CD4-positive, alpha-beta memory T cell (primary cell): ENCODE results near the gene ZNF69. TPM values are rescaled to one million over a fixed set of nuclear protein-coding genes. Genes with fewer than 3 reads are reported as not detected.
"Not testable (repeated sequence)": the region's sequence is repeated elsewhere in the genome, so short reads cannot be mapped to it uniquely, and the experiment has no call there.

ENCODE experiments used
- CTCF ChIA-PET: fragments of 350-600 bp; sonication (Branson Sonifier 250); formaldehyde crosslinking; loops from one replicate; lab custom pipeline; 2021; ENCODE audit warnings: inconsistent platforms; ENCODE audit not compliant: partially characterized antibody; lab: Charles Lee
- POLR2A ChIA-PET: fragments of 350-600 bp; sonication (Branson Sonifier 250); formaldehyde crosslinking; loops from one replicate; lab custom pipeline; 2021; ENCODE audit not compliant: partially characterized antibody; lab: Charles Lee
- DNase-seq, 5 donors: peaks; one replicate each; pipeline versions ENCODE4 v3.0.0 to v3.0.0-alpha.2; 2020 to 2022; ENCODE audit warnings: mixed read lengths in 1 of 5
- H3K27ac ChIP-seq: one replicate; pipeline ENCODE4 v1.7.0; 2013; ENCODE audit warnings: low read depth, low read length
- H3K27me3 ChIP-seq: 2 replicates; pipeline ENCODE4 v1.7.0; 2013; ENCODE audit warnings: mild to moderate bottlenecking, low read length, moderate library complexity; ENCODE audit not compliant: insufficient read depth
- H3K36me3 ChIP-seq: 2 replicates; pipeline ENCODE4 v1.7.0; 2013; ENCODE audit warnings: mild to moderate bottlenecking, low read length, moderate library complexity; ENCODE audit not compliant: insufficient read depth
- H3K4me1 ChIP-seq: 2 replicates; pipeline ENCODE4 v1.7.0; 2013; ENCODE audit warnings: mild to moderate bottlenecking, low read length, moderate library complexity; ENCODE audit not compliant: insufficient read depth
- H3K4me3 ChIP-seq, 2 donors: one replicate each; pipeline ENCODE4 v1.7.0; 2013; ENCODE audit warnings: low read length in 2 of 2, mild to moderate bottlenecking in 1 of 2
- H3K9me3 ChIP-seq, 2 donors: one replicate each; pipeline ENCODE4 v1.7.0; 2013; ENCODE audit warnings: low read length in 2 of 2, control low read depth in 1 of 2; ENCODE audit not compliant: control insufficient read depth in 1 of 2
- H3K27ac Mint-ChIP-seq, 7 donors: one replicate each; pipeline ENCODE4 v1.8.0; 2020 to 2021; ENCODE audit warnings: mixed read lengths in 7 of 7, mild to moderate bottlenecking in 6 of 7, inconsistent platforms in 3 of 7, moderate library complexity in 3 of 7
- H3K27me3 Mint-ChIP-seq, 2 donors: one replicate each; pipeline ENCODE4 v1.8.0; 2020 to 2021; ENCODE audit warnings: mixed read lengths in 2 of 2
- H3K36me3 Mint-ChIP-seq, 2 donors: one replicate each; pipeline ENCODE4 v1.8.0; 2020 to 2021; ENCODE audit warnings: mixed read lengths in 2 of 2, inconsistent platforms in 1 of 2, mild to moderate bottlenecking in 1 of 2
- H3K4me1 Mint-ChIP-seq, 4 donors: one replicate each; pipeline ENCODE4 v1.8.0; 2020 to 2021; ENCODE audit warnings: mixed read lengths in 4 of 4, mild to moderate bottlenecking in 1 of 4
- H3K4me3 Mint-ChIP-seq, 8 donors: one replicate each; pipeline ENCODE4 v1.8.0; 2020 to 2021; ENCODE audit warnings: mixed read lengths in 8 of 8, mild to moderate bottlenecking in 7 of 8, moderate library complexity in 6 of 8, inconsistent platforms in 3 of 8
- H3K9me3 Mint-ChIP-seq, 8 donors: one replicate each; pipeline ENCODE4 v1.8.0; 2020 to 2021; ENCODE audit warnings: mixed read lengths in 8 of 8, mild to moderate bottlenecking in 5 of 8, inconsistent platforms in 3 of 8, moderate library complexity in 1 of 8
- intact Hi-C: fragments of 100-400 bp; cut with micrococcal nuclease; formaldehyde crosslinking; loops from one replicate; pipeline ENCODE4 v1.15.1; 2023
- polyA plus RNA-seq, 2 donors: library from polyadenylated mRNA; unstranded; fragments of 300-500 nt; fragmentation: Illumina TruSeq; gene quantifications; one replicate each; pipeline ENCODE4 v1.2.3, GENCODE V29; 2021
- total RNA-seq, 2 experiments: library from RNA; stranded (reverse); gene quantifications; one replicate each; pipeline ENCODE4 v1.2.3, GENCODE V29; 2021

The ZNF69 gene
- total and polyA plus RNA-seq, 4 experiments from 2014 or later: 0.57 to 8.5 (median 5.3) TPM

DNA sequence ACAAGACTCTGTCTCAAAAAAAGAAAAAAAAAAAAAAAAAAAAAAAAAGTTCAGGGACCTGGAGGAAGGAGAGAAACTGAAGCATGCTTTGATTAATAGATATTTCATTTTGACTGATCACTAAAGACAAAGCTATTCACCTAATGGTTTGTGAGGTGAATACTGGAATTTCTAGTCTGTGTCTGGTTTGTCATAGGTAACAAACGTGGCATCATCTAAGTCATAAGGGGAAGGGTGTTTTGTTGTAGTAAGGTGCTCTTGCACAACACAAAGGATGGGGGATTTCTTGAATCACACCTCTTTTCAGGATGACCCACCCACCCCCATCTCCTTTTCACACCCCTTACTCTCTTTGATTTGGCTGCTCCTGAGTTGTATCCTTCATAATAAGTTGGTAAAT, 13.8 kb upstream of the ZNF69 start:
- H3K27ac Mint-ChIP-seq: no peak overlapping the region
- no peaks in the 10 kb centered on the region for H3K27me3 ChIP-seq
- no peaks in the 10 kb centered on the region for H3K4me1 Mint-ChIP-seq
- no peak overlapping the region for H3K27ac ChIP-seq
- ChIA-PET CTCF (interaction anchor here (0.6 to 1.7 kb wide), 2 partner anchors 9 to 49 kb away, joined by 3 read pairs; no protein-coding TSS in a partner anchor), POLR2A (no interaction called here)
- H3K36me3 ChIP-seq: no peaks in the 10 kb centered on the region
- DNase-seq: no peak
- H3K4me1 ChIP-seq: no peaks in the 10 kb centered on the region
- H3K9me3 Mint-ChIP-seq: peaks cover 0 to 42% (median 35%) of the 10 kb centered on the region in 8 donors
- H3K36me3 Mint-ChIP-seq: peaks cover 4 to 5% of the 10 kb centered on the region in 2 donors
- H3K4me3 ChIP-seq: no peak overlapping the region
- peaks cover 0 to 16% of the 10 kb centered on the region in 2 donors for H3K9me3 ChIP-seq
- H3K4me3 Mint-ChIP-seq: no peak overlapping the region
- intact Hi-C loops: no loop called here
- peaks cover 0 to 2% of the 10 kb centered on the region in 2 donors for H3K27me3 Mint-ChIP-seq

DNA sequence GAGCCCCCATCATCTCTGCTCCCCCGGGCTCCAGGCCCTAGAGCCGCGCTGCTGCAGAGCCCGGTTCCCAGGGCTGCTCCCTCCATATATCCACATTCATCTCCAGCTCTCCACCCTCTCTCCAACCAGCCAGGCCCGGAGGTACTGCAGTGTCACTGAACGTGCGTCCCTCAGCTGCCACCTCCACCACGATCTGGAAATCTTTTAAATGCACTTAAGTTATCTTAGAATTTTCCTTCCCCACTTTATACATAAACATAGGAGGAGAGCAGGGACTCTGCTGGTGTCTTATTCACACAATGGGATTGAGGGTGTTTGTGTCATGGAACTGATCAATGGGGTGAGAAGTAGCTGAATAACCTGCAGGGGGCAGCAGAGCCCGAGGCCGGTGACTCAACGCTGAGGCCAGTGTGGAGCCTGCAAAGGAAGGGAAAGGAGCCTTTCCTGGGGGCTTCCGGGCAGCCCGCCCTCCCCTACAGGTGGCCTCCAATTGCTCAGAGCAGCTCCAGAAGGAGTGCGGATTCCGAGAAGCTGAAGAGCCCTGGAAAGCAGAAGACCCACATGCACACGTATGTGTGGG, 7.8 kb upstream of the ZNF69 start:
- not testable (repeated sequence) for H3K4me3 ChIP-seq, H3K27me3 Mint-ChIP-seq, H3K36me3 ChIP-seq, H3K27me3 ChIP-seq, H3K9me3 ChIP-seq, H3K4me3 Mint-ChIP-seq, H3K9me3 Mint-ChIP-seq, H3K4me1 ChIP-seq, H3K36me3 Mint-ChIP-seq, H3K27ac ChIP-seq, H3K4me1 Mint-ChIP-seq
- peak in 4 of 5 donors; percentile 15 to 43 (median 26) for DNase-seq
- CTCF ChIA-PET: interaction anchor here (0.8 to 9.4 kb wide), 13 partner anchors 9 to 264 kb away, joined by 3 to 94 read pairs (median 4); partner anchors contain the start of genes ZNF20, ZNF439, ZNF491 and ZNF700
- H3K27ac Mint-ChIP-seq: peak overlapping the region in 2 of 7 donors; percentile 68 to 79
- intact Hi-C loops: loop anchor here (2.0 kb wide), 3 partner anchors 43 to 179 kb away; partner anchors contain the start of gene ZNF491
- POLR2A ChIA-PET: interaction anchor here (1.7 kb wide), 1 partner anchor 108 kb away, joined by 5 read pairs; no protein-coding TSS in a partner anchor

GRCh38 chr19:11880598-11880997, 7.0 kb upstream of the ZNF69 start:
- H3K4me3 ChIP-seq: no peak overlapping the region
- ChIA-PET CTCF (interaction anchor here (0.9 to 9.4 kb wide), 11 partner anchors 10 to 260 kb away, joined by 3 to 94 read pairs (median 5); partner anchors contain the start of genes ZNF20, ZNF491 and ZNF700), POLR2A (interaction anchor here (1.0 to 1.7 kb wide), 2 partner anchors 108 to 260 kb away, joined by 3 to 5 read pairs; partner anchors contain the start of gene ZNF20)
- no peak for DNase-seq
- H3K27ac Mint-ChIP-seq: no peak overlapping the region
- no peaks in the 10 kb centered on the region for H3K27me3 ChIP-seq
- no peaks in the 10 kb centered on the region for H3K36me3 Mint-ChIP-seq
- H3K4me1 ChIP-seq: peaks cover 3% of the 10 kb centered on the region
- H3K27ac ChIP-seq: no peak overlapping the region
- no peak overlapping the region for H3K4me3 Mint-ChIP-seq
- no peaks in the 10 kb centered on the region for H3K9me3 ChIP-seq
- intact Hi-C loops: loop anchor here (2.0 kb wide), 3 partner anchors 42 to 178 kb away; partner anchors contain the start of gene ZNF491
- peaks cover 0 to 2% (median under 1%) of the 10 kb centered on the region in 4 donors for H3K4me1 Mint-ChIP-seq
- H3K9me3 Mint-ChIP-seq: peaks cover 0 to 3% (median 0%) of the 10 kb centered on the region in 8 donors
- H3K36me3 ChIP-seq: no peaks in the 10 kb centered on the region
- H3K27me3 Mint-ChIP-seq: peaks cover 0 to 1% of the 10 kb centered on the region in 2 donors

DNA sequence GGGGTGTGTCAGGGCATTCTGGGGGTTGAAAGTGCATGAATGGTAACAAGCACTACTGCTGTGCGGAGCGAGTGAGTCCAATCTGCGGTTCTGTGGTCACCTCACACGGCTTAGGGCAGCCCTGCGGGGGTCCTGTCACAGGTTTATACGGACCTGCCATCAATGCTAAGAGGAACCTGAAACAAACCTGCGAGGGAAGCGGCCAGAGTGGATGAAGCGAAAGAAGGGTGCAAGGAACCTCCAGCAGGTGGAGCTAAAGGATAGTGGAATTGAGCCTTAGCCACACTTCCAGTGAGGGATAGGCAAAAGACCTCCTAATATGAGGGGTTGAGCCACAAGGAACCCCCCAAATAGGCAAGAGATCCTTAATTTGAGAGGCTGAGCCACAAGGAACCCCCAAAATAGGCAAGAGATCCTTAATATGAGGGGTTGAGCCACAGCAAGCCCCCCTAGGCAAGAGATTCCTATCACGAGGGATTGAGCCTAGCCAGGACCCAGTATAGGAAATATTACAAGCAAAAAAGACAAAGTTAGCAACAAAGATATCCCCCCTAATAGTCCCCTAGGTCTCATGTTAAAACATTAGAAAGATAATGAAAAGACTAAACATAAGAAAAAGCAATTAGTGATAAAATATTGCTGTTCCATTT, 6.3 kb upstream of the ZNF69 start:
- H3K9me3 ChIP-seq: no peaks in the 10 kb centered on the region
- Mint-ChIP-seq H3K36me3 (no peaks in the 10 kb centered on the region), H3K27me3 (peaks cover 0 to 1% of the 10 kb centered on the region in 2 donors), H3K9me3 (peaks cover 0 to 4% (median 1%) of the 10 kb centered on the region in 8 donors), H3K27ac (no peak overlapping the region), H3K4me1 (peaks cover 0 to 2% (median under 1%) of the 10 kb centered on the region in 4 donors), H3K4me3 (peak overlapping the region in 1 of 8 donors; percentile 24)
- H3K27me3 ChIP-seq: no peaks in the 10 kb centered on the region
- ChIA-PET CTCF (interaction anchor here (0.6 to 9.4 kb wide), 9 partner anchors 12 to 259 kb away, joined by 3 to 94 read pairs (median 5); partner anchors contain the start of genes ZNF20, ZNF491 and ZNF700), POLR2A (interaction anchor here (1.0 to 1.6 kb wide), 2 partner anchors 108 to 259 kb away, joined by 3 to 4 read pairs; partner anchors contain the start of gene ZNF20)
- no peak overlapping the region for H3K4me3 ChIP-seq
- peak; percentile 52 to 67 (median 59) for DNase-seq
- H3K4me1 ChIP-seq: peaks cover 3% of the 10 kb centered on the region
- H3K36me3 ChIP-seq: no peaks in the 10 kb centered on the region
- no peak overlapping the region for H3K27ac ChIP-seq
- intact Hi-C loops: loop anchor here (1.0 to 2.0 kb wide), 7 partner anchors 42 to 260 kb away; partner anchors contain the start of genes ZNF440 and ZNF491

DNA sequence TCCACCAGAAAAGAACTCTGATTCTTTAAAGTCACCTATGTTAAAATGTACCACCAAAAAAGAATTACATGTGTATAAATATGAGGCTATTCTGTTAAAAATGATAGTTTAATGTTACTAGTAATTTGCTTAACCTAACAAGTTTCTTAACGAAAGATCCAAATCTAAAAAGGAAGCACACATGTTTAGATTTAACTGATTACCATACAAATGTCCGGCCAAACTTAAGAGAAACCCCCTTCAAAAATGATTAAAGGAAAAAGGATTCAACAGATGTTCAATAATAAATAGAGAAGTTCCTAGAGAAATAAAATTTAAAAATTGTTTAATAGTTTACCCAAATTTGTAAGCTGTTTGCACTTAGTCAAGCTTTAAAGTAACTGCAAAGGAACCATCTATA, 5.0 kb upstream of the ZNF69 start:
- H3K4me1 Mint-ChIP-seq: peaks cover 4 to 8% (median 5%) of the 10 kb centered on the region in 4 donors
- DNase-seq: no peak
- Histone ChIP-seq H3K27me3 (no peaks in the 10 kb centered on the region), H3K4me1 (peaks cover 7% of the 10 kb centered on the region), H3K4me3 (no peak overlapping the region), H3K27ac (no peak overlapping the region), H3K36me3 (no peaks in the 10 kb centered on the region), H3K9me3 (no peaks in the 10 kb centered on the region)
- H3K27me3 Mint-ChIP-seq: peaks cover 0 to 1% of the 10 kb centered on the region in 2 donors
- peaks cover 0 to 12% (median 3%) of the 10 kb centered on the region in 8 donors for H3K9me3 Mint-ChIP-seq
- ChIA-PET POLR2A (interaction anchor here (1.6 kb wide), 1 partner anchor 106 kb away, joined by 4 read pairs; no protein-coding TSS in a partner anchor), CTCF (interaction anchor here (0.5 to 9.4 kb wide), 8 partner anchors 9 to 274 kb away, joined by 3 to 94 read pairs (median 9); partner anchors contain the start of genes ZNF20, ZNF491 and ZNF625)
- H3K4me3 Mint-ChIP-seq: no peak overlapping the region
- H3K27ac Mint-ChIP-seq: no peak overlapping the region
- intact Hi-C loops: no loop called here
- H3K36me3 Mint-ChIP-seq: no peaks in the 10 kb centered on the region

DNA sequence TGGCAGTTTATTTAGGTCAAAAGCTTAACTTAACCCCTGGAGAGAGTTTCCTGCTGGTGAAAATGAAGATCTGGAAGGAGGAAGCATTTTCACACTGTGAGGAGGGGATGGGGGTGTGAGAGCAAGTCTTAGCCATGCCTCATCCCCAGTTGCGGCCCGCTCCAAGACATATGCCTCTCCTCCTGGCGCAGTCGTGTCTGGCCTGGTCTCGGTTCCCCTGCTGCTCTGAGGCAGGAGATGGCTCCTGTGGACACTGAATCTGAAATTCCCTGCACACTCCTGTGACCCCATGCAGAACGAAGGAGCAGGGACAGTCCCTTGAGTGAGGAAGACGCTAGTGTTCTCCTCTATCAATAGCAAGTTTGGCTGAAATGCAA, 360 bp upstream of the ZNF69 start:
- H3K4me3 Mint-ChIP-seq: peak overlapping the region; percentile 91 to 94 (median 92)
- no peaks in the 10 kb centered on the region for H3K9me3 ChIP-seq
- intact Hi-C loops: loop anchor here (2.0 kb wide), 1 partner anchor 38 kb away; the partner anchor contains the start of gene ZNF700
- H3K9me3 Mint-ChIP-seq: peaks cover 0 to 9% (median 3%) of the 10 kb centered on the region in 8 donors
- H3K4me1 Mint-ChIP-seq: peaks cover 13 to 34% (median 19%) of the 10 kb centered on the region in 4 donors
- peak overlapping the region; percentile 50 for H3K27ac ChIP-seq
- peak overlapping the region; percentile 57 to 62 for H3K4me3 ChIP-seq
- peaks cover 14% of the 10 kb centered on the region for H3K4me1 ChIP-seq
- ChIA-PET POLR2A (interaction anchor here (0.7 to 1.2 kb wide), 3 partner anchors 37 to 100 kb away, joined by 3 to 6 read pairs (median 6); partner anchors contain the start of gene ZNF700), CTCF (interaction anchor here (1.5 to 2.5 kb wide), 2 partner anchors 37 to 102 kb away, joined by 6 to 8 read pairs; partner anchors contain the start of gene ZNF700)
- H3K36me3 Mint-ChIP-seq: peaks cover 0 to 1% of the 10 kb centered on the region in 2 donors
- H3K27ac Mint-ChIP-seq: peak overlapping the region in 6 of 7 donors; percentile 56 to 92 (median 88)
- no peaks in the 10 kb centered on the region for H3K27me3 Mint-ChIP-seq
- no peaks in the 10 kb centered on the region for H3K36me3 ChIP-seq
- DNase-seq: no peak
- H3K27me3 ChIP-seq: no peaks in the 10 kb centered on the region
